PC-9 (cell line): ENCODE measurements around the gene RAB22A.

Source experiments
- CTCF ChIP-seq: fragments of 200-600 bp; sonication (generic); conservative IDR thresholded peaks from 2 replicates; pipeline ENCODE4 v1.6.1; 2017; ENCODE audit warnings: mixed run types, antibody characterized with exemption, mild to moderate bottlenecking, moderate library complexity
- EZH2 ChIP-seq: fragments of 200-600 bp; sonication (generic); IDR thresholded peaks from 2 replicates; pipeline ENCODE4 v1.8.0; 2017; ENCODE audit warnings: antibody characterized with exemption, low read depth

- TF ChIP-seq CTCF (no peak), EZH2 (no peak)
Measured at GRCh38 chr20:58375759-58376352, 66.3 kb downstream of the RAB22A start.
